Smooth muscle cell (in vitro differentiated cells): ENCODE data around the gene LPIN3. TPM values are rescaled to one million over a fixed set of nuclear protein-coding genes. Genes with fewer than 3 reads are reported as not detected.

Experiments used
- DNase-seq: peaks from one replicate; lab custom pipeline; 2025; ENCODE audit not compliant: unreplicated experiment; lab: John Stamatoyannopoulos, UW
- H2AFZ ChIP-seq: fragments of 200-600 bp; sonication (generic); 2 replicates; pipeline ENCODE4 v1.6.0; 2016; ENCODE audit warnings: antibody characterized with exemption, low read depth, mild to moderate bottlenecking
- H3F3A ChIP-seq: fragments of 200-600 bp; sonication (generic); 2 replicates; pipeline ENCODE4 v1.6.0; 2017; ENCODE audit warnings: antibody characterized with exemption, low read depth
- H3K27ac ChIP-seq: fragments of 200-600 bp; sonication (generic); 2 replicates; pipeline ENCODE4 v1.5.1; 2016; ENCODE audit warnings: low read depth, mild to moderate bottlenecking
- H3K27me3 ChIP-seq: fragments of 200-600 bp; sonication (generic); 2 replicates; pipeline ENCODE4 v1.6.1; 2016; ENCODE audit warnings: low read depth, mild to moderate bottlenecking
- H3K36me3 ChIP-seq: fragments of 200-600 bp; sonication (generic); 2 replicates; pipeline ENCODE4 v1.5.1; 2016; ENCODE audit warnings: low read depth
- H3K4me1 ChIP-seq: fragments of 200-600 bp; sonication (generic); 2 replicates; pipeline ENCODE4 v1.5.1; 2016; ENCODE audit warnings: low read depth
- H3K4me2 ChIP-seq: fragments of 200-600 bp; sonication (generic); 2 replicates; pipeline ENCODE4 v1.6.0; 2016; ENCODE audit warnings: mild to moderate bottlenecking
- H3K4me3 ChIP-seq: fragments of 200-600 bp; sonication (generic); 2 replicates; pipeline ENCODE4 v1.5.1; 2016; ENCODE audit warnings: mild to moderate bottlenecking
- H3K79me2 ChIP-seq: fragments of 200-600 bp; sonication (generic); 2 replicates; pipeline ENCODE4 v1.6.0; 2016; ENCODE audit warnings: low read depth, mild to moderate bottlenecking
- H3K9ac ChIP-seq: fragments of 200-600 bp; sonication (generic); 2 replicates; pipeline ENCODE4 v1.6.0; 2016; ENCODE audit warnings: low read depth
- H3K9me3 ChIP-seq: fragments of 200-600 bp; sonication (generic); replicated peaks from 2 replicates; pipeline ENCODE4 v1.5.1; 2016; ENCODE audit warnings: low read depth
- H4K20me1 ChIP-seq: fragments of 200-600 bp; sonication (generic); 2 replicates; pipeline ENCODE4 v1.6.0; 2016; ENCODE audit warnings: low read depth
- WGBS: methylation state at CpG from one replicate; pipeline ENCODE4 v1.1.7; 2016; ENCODE audit warnings: low lambda C conversion rate; 5-methylcytosine and 5-hydroxymethylcytosine counted together
- polyA plus RNA-seq: library from polyadenylated mRNA; unstranded; fragments of >200 nt; fragmentation: Nextera tagmentation; extraction: Ambion mirVana; gene quantifications from 2 replicates; pipeline ENCODE4 v1.2.1, GENCODE V29; 2016
- total RNA-seq: library from RNA; depleted of rRNA; stranded (reverse); fragments of >200 nt; gene quantifications from 2 replicates; pipeline ENCODE4 v1.2.3, GENCODE V29; 2014
- TF ChIP-seq, protein P1 (sequence below): fragments of 200-600 bp; sonication (generic); IDR thresholded peaks from 2 replicates; pipeline ENCODE4 v1.5.1; 2017; ENCODE audit warnings: borderline replicate concordance, mild to moderate bottlenecking, antibody characterized with exemption; ENCODE audit not compliant: insufficient read depth, poor library complexity, severe bottlenecking

Gene LPIN3
- total and polyA plus RNA-seq, 2 experiments from 2014 or later, result 6.9 to 12.5 TPM

DNA sequence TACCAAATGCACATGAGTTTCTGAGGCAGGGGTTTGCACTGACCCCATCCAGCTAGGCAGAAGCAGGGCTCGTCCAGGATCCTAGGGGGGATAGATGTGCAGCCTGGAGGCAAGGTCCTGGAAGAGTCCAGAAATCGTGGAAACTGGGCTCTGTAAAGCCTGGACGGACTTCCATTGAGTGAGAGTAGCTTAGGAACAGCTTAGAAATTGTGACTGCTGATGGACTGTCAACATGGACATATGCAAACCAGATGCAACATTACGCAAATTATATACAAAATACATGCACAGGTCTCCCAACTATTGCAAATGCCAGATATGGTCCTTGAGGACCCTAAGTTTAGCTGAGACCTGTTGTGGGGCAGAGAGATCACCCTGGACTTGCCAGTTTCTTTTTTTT lies 30.8 kb downstream of the LPIN3 start:
- Histone ChIP-seq H3K27me3 (peaks cover 15% of the 10 kb centered on the region), H2AFZ (no peak overlapping the region), H3K27ac (no peak overlapping the region), H3K36me3 (no peaks in the 10 kb centered on the region), H4K20me1 (no peaks in the 10 kb centered on the region), H3K9me3 (no peaks in the 10 kb centered on the region), H3K4me2 (no peak overlapping the region), H3K9ac (no peak overlapping the region), H3F3A (no peaks in the 10 kb centered on the region), H3K4me1 (peaks cover 6% of the 10 kb centered on the region), H3K4me3 (no peak overlapping the region), H3K79me2 (no peaks in the 10 kb centered on the region)
- no peak for DNase-seq
- 92% methylated on average over 4 of the region's 4 CpGs for WGBS
- TF ChIP-seq, protein P1, sequence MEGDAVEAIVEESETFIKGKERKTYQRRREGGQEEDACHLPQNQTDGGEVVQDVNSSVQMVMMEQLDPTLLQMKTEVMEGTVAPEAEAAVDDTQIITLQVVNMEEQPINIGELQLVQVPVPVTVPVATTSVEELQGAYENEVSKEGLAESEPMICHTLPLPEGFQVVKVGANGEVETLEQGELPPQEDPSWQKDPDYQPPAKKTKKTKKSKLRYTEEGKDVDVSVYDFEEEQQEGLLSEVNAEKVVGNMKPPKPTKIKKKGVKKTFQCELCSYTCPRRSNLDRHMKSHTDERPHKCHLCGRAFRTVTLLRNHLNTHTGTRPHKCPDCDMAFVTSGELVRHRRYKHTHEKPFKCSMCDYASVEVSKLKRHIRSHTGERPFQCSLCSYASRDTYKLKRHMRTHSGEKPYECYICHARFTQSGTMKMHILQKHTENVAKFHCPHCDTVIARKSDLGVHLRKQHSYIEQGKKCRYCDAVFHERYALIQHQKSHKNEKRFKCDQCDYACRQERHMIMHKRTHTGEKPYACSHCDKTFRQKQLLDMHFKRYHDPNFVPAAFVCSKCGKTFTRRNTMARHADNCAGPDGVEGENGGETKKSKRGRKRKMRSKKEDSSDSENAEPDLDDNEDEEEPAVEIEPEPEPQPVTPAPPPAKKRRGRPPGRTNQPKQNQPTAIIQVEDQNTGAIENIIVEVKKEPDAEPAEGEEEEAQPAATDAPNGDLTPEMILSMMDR, result no peak

DNA sequence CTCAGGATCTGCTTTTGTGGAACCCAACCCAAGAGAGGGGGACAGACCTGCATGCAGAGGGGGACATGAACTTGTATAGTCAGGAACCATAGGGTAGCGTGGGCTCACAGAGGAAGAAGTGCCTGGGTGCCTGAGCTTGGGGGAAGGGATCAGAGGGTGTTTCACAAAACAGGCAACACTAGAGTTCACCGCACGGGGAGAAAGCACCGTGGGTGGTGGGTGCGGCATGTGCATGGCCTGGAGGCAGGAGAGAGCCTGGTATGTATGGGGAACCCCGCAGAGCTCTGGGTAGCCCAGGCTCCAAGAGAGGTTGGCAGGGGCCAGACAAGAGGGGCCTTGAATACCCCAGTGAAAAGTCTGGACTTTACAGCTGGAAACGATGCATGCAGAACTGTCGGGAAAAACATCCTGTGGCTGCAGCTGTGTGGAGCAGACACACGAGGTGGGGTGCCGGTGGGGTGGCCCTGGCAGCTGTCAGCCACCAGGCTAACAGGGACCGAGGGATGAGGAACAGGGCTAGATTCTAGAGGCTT lies 32.7 kb downstream of the LPIN3 start:
- Histone ChIP-seq H3K27me3 (no peaks in the 10 kb centered on the region), H3K4me3 (no peak overlapping the region), H2AFZ (no peak overlapping the region), H3K36me3 (no peaks in the 10 kb centered on the region), H3K79me2 (no peaks in the 10 kb centered on the region), H3F3A (no peaks in the 10 kb centered on the region), H4K20me1 (no peaks in the 10 kb centered on the region), H3K27ac (no peak overlapping the region), H3K4me1 (no peaks in the 10 kb centered on the region), H3K9me3 (no peaks in the 10 kb centered on the region), H3K9ac (no peak overlapping the region), H3K4me2 (no peak overlapping the region)
- TF ChIP-seq, protein P1, result no peak
- WGBS, result 89% methylated on average over 11 of the region's 11 CpGs
- DNase-seq, result no peak

DNA sequence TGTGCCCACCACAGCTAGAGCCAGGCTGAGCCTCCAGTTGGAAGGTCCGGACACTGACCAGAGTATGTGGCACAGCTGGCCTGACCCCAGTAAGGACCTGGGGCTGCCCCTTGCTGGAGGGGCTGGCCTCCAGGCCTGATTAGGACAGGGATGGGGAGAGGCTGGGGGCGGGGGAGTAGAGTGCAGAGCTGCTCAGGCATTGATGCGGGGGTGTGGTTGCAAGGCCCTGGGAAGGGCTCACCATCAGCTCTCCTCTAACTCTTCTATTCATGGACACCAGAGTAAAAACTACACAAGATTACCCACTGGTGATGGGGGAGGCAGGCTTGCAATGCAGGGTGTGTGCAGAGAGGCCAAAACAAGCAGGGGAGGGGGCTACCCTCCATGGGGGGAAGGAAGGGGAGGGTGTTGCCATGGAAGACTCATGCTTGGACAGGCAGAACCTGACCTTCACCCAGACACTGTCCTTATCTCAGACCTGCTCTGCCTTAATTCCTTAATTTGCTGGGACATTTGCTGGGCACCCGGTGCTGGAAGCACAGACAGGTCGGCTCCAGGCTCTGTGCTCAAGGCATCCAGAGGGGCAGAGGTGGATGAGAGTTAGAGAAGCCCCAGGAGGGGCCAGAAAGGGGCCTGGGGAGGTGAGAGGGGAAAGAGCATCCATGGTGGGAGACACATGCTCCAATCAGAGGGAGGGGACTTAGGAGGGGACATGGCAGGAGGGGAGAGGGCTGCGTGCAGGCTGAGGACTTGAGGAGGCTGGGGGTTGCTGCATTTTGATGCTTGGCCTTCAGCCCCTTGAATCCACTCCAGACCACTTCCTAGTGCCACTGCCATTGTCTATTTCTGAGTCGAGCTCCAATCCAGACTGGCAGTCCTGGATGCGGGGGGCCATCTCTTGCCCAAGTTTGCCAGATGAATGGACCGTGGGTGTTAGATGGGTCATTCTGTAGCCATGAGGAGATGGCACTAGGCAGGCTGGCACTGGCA lies 33.6 kb downstream of the LPIN3 start:
- TF ChIP-seq, protein P1, result no peak
- Histone ChIP-seq H3K9me3 (no peaks in the 10 kb centered on the region), H3K36me3 (no peaks in the 10 kb centered on the region), H3K27ac (no peak overlapping the region), H3K27me3 (no peaks in the 10 kb centered on the region), H3F3A (no peaks in the 10 kb centered on the region), H3K4me2 (no peak overlapping the region), H2AFZ (no peak overlapping the region), H3K9ac (no peak overlapping the region), H3K79me2 (no peaks in the 10 kb centered on the region), H4K20me1 (no peaks in the 10 kb centered on the region), H3K4me3 (no peak overlapping the region), H3K4me1 (no peaks in the 10 kb centered on the region)
- 86% methylated on average over 9 of the region's 9 CpGs for WGBS
- DNase-seq, result no peak

DNA sequence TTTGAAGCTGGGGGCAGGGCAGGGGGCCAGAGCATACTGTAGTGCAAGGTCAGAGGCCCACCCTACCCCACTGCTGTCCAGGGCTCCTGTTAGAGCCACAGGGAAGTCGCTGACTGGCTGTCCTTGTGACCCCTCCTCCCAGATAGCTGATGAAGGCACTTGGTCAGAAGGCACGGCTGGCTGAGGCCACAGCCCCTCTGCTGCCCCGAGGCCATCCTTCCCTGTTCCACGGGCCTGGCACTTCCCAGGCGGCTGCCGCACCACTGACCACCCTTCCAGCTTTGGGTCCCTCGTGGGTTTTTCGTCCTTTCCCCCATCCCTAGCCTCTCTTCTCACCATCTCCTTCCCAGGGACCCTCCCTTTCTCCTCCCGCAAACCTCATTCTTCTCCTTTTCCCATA lies 35.2 kb downstream of the LPIN3 start:
- no peak for DNase-seq
- WGBS, result 94% methylated on average over 3 of the region's 9 CpGs
- Histone ChIP-seq H3K9ac (no peak overlapping the region), H2AFZ (no peak overlapping the region), H3K9me3 (no peaks in the 10 kb centered on the region), H3K4me2 (no peak overlapping the region), H3K36me3 (no peaks in the 10 kb centered on the region), H3K79me2 (no peaks in the 10 kb centered on the region), H3K4me1 (no peaks in the 10 kb centered on the region), H3F3A (no peaks in the 10 kb centered on the region), H4K20me1 (no peaks in the 10 kb centered on the region), H3K27ac (no peak overlapping the region), H3K27me3 (peaks cover 7% of the 10 kb centered on the region), H3K4me3 (no peak overlapping the region)
- TF ChIP-seq, protein P1, result no peak
